ENCODE results near the gene KCNQ1.

Gene KCNQ1

GRCh38 chr11:2857918-2858317, 413.1 kb downstream of the KCNQ1 start:
- no peak for DNase-seq (ENCODE audit: low read depth in 2 of 2)

- DNase-seq (ENCODE audit: low read depth in 2 of 2): no peak
Measured at GRCh38 chr11:2858995-2859698, 414.3 kb downstream of the KCNQ1 start.

GRCh38 chr11:2859699-2860037, 414.9 kb downstream of the KCNQ1 start:
- DNase-seq (ENCODE audit: low read depth in 2 of 2): no peak

- DNase-seq (ENCODE audit: low read depth in 2 of 2): no peak
Measured at GRCh38 chr11:2860636-2861035, 415.8 kb downstream of the KCNQ1 start.

- DNase-seq (ENCODE audit: low read depth in 2 of 2): no peak
Measured at GRCh38 chr11:2862395-2863275, 417.8 kb downstream of the KCNQ1 start.

- DNase-seq (ENCODE audit: low read depth in 2 of 2): no peak
Measured at GRCh38 chr11:2863276-2863618, 418.4 kb downstream of the KCNQ1 start.

GRCh38 chr11:2864901-2865300, 420.1 kb downstream of the KCNQ1 start:
- no peak for DNase-seq (ENCODE audit: low read depth in 2 of 2)

GRCh38 chr11:2865922-2866577, 421.2 kb downstream of the KCNQ1 start:
- no peak for DNase-seq (ENCODE audit: low read depth in 2 of 2)

- no peak for DNase-seq (ENCODE audit: low read depth in 2 of 2)
Measured at GRCh38 chr11:2867142-2867541, 422.3 kb downstream of the KCNQ1 start.

GRCh38 chr11:2867722-2868505, 423.1 kb downstream of the KCNQ1 start:
- DNase-seq (ENCODE audit: low read depth in 2 of 2): no peak

GRCh38 chr11:2868506-2869133, 423.8 kb downstream of the KCNQ1 start:
- no peak for DNase-seq (ENCODE audit: low read depth in 2 of 2)

GRCh38 chr11:2869134-2869526, 424.3 kb downstream of the KCNQ1 start:
- DNase-seq (ENCODE audit: low read depth in 2 of 2): no peak

GRCh38 chr11:2869561-2870427, 425.0 kb downstream of the KCNQ1 start:
- no peak for DNase-seq (ENCODE audit: low read depth in 2 of 2)

- no peak for DNase-seq (ENCODE audit: low read depth in 2 of 2)
Measured at GRCh38 chr11:2870460-2870859, 425.7 kb downstream of the KCNQ1 start.

GRCh38 chr11:2870969-2871680, 426.3 kb downstream of the KCNQ1 start:
- DNase-seq (ENCODE audit: low read depth in 2 of 2): no peak

- no peak for DNase-seq (ENCODE audit: low read depth in 2 of 2)
Measured at GRCh38 chr11:2874963-2875362, 430.2 kb downstream of the KCNQ1 start.

- no peak for DNase-seq (ENCODE audit: low read depth in 2 of 2)
Measured at GRCh38 chr11:2877474-2877873, 432.7 kb downstream of the KCNQ1 start.

GRCh38 chr11:2878782-2879181, 434.0 kb downstream of the KCNQ1 start:
- no peak for DNase-seq (ENCODE audit: low read depth in 2 of 2)

GRCh38 chr11:2880646-2881045, 435.8 kb downstream of the KCNQ1 start:
- DNase-seq (ENCODE audit: low read depth in 2 of 2): no peak

All from stimulated activated CD8-positive, alpha-beta memory T cell treated with anti-CD3 and anti-CD28 coated beads, Interleukin-7, amount 100 ng/mL, for 1 hour (primary cell).